Prostate gland (tissue), 2 donors: ENCODE data around the gene KCNG2. TPM values are rescaled to one million over a fixed set of nuclear protein-coding genes. Genes with fewer than 3 reads are reported as not detected.

Experiments used
- DNase-seq: peaks from one replicate; pipeline ENCODE4 v3.0.0-alpha.2; 2019; ENCODE audit warnings: low spot score
- H3K27ac ChIP-seq, 2 donors: fragments of 200-600 bp; sonication (generic); 2 replicates each; pipeline ENCODE4 v1.5.1; 2017 to 2019
- H3K27me3 ChIP-seq: fragments of 200-600 bp; sonication (generic); replicated peaks from 2 replicates; pipeline ENCODE4 v1.5.1; 2019; ENCODE audit not compliant: insufficient read depth
- H3K36me3 ChIP-seq, 2 donors: fragments of 200-600 bp; sonication (generic); 1 replicate in 1 of 2; 2 replicates in 1 of 2; pipeline versions ENCODE4 v1.5.1 to v1.8.1; 2017 to 2019
- H3K4me1 ChIP-seq: fragments of 200-600 bp; sonication (generic); replicated peaks from 2 replicates; pipeline ENCODE4 v1.5.1; 2019
- H3K4me3 ChIP-seq, 2 donors: fragments of 200-600 bp; sonication (generic); 2 replicates each; pipeline ENCODE4 v1.5.1; 2017 to 2019
- H3K9me3 ChIP-seq: fragments of 200-600 bp; sonication (generic); 2 replicates; pipeline ENCODE4 v1.5.1; 2017
- POLR2A ChIP-seq: fragments of 450-650 bp; IDR thresholded peaks from one replicate; pipeline ENCODE4 v1.6.1; 2016; ENCODE audit warnings: antibody characterized with exemption, mild to moderate bottlenecking
- POLR2AphosphoS5 ChIP-seq: sonication (generic); formaldehyde crosslinking; IDR thresholded peaks from one replicate; pipeline ENCODE4 v1.6.1; 2017; ENCODE audit warnings: antibody characterized with exemption
- WGBS: methylation state at CpG from one replicate; pipeline ENCODE4 v1.1.5; 2018; 5-methylcytosine and 5-hydroxymethylcytosine counted together
- intact Hi-C: fragments of 100-400 bp; cut with DNase I; formaldehyde crosslinking; loops from one replicate; pipeline ENCODE4 v1.14.2; 2022
- total RNA-seq, 2 donors: library from RNA; depleted of rRNA; stranded (reverse); fragments of >200 nt; gene quantifications; one replicate each; pipeline ENCODE4 v1.1.0, GENCODE V29; 2016
- TF ChIP-seq, protein P1 (sequence below), 4 experiments: fragments of 200-600 bp in 2 of 4; fragments of 450-650 bp in 2 of 4; sonication (generic) in 2 of 4; IDR thresholded peaks; 1 replicate in 3 of 4; 2 replicates in 1 of 4; pipeline ENCODE4 v1.5.1; 2016 to 2019; ENCODE audit warnings: antibody characterized with exemption in 4 of 4, mild to moderate bottlenecking in 2 of 4, moderate library complexity in 2 of 4

The KCNG2 gene
- total RNA-seq, 2 donors from 2014 or later = 3.7 TPM; not detected in 1

DNA sequence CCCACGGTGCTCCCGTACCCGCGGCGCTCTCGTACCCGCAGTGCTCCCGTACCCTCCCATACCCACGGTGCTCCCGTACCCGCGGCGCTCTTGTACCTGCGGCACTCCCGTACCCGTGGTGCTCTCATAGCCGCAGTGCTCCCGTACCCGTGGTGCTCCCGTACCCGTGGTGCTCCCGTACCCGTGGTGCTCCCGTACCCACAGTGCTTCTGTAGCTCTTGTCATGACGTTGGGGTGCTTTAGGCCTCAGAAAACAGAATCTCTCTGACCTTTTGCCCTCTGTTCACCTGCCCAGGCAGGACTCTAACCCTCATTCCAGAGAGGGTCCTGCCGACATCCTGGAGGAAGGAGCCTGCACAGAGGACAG lies 118.4 kb downstream of the KCNG2 start:
- WGBS = 80% methylated on average over 26 of the region's 26 CpGs
- H3K4me1 ChIP-seq = no peaks in the 10 kb centered on the region
- DNase-seq = no peak
- no peak overlapping the region for H3K4me3 ChIP-seq
- TF ChIP-seq POLR2AphosphoS5 (no peak), POLR2A (no peak)
- TF ChIP-seq, protein P1, sequence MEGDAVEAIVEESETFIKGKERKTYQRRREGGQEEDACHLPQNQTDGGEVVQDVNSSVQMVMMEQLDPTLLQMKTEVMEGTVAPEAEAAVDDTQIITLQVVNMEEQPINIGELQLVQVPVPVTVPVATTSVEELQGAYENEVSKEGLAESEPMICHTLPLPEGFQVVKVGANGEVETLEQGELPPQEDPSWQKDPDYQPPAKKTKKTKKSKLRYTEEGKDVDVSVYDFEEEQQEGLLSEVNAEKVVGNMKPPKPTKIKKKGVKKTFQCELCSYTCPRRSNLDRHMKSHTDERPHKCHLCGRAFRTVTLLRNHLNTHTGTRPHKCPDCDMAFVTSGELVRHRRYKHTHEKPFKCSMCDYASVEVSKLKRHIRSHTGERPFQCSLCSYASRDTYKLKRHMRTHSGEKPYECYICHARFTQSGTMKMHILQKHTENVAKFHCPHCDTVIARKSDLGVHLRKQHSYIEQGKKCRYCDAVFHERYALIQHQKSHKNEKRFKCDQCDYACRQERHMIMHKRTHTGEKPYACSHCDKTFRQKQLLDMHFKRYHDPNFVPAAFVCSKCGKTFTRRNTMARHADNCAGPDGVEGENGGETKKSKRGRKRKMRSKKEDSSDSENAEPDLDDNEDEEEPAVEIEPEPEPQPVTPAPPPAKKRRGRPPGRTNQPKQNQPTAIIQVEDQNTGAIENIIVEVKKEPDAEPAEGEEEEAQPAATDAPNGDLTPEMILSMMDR (IDR thresholded peaks at IDR 0.05) = no peak
- intact Hi-C loops = no loop called here
- H3K27ac ChIP-seq = no peak overlapping the region
- H3K36me3 ChIP-seq = no peaks in the 10 kb centered on the region
- no peaks in the 10 kb centered on the region for H3K9me3 ChIP-seq
- H3K27me3 ChIP-seq = no peaks in the 10 kb centered on the region

DNA sequence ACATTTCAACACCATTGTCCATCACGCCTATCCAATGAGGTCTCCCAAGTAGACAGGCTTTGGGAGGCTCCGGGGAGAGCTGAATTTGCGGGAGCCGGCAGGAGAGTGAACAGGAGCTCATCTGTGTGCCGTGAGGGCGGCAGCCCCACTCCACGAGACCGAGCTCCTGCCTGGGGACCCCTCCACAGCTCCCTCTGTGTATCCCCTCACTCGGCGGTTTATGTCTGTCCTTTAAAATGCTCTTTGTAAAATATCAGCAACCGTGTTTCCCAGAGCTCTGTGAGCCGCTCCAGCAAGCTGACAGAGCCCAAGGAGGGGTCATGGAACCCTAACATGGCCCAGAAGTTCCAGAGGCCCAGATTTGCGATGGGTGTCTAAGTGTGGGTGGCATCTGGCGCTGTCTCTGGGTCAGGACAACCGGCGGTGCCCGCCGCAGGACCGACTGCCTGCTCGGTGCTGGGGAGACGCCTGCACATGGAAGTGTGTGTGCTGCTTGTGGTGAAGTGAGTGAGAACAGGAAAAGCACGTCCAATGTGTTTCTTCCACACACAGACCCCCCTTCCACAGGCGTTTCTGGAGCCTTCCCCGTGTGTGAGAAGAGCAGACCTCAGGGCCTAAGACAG lies 118.9 kb downstream of the KCNG2 start:
- H3K27me3 ChIP-seq = no peaks in the 10 kb centered on the region
- H3K9me3 ChIP-seq = no peaks in the 10 kb centered on the region
- no peak overlapping the region for H3K27ac ChIP-seq
- WGBS = 98% methylated on average over 24 of the region's 24 CpGs
- intact Hi-C loops = no loop called here
- no peak for TF ChIP-seq POLR2AphosphoS5
- TF ChIP-seq POLR2A = no peak
- TF ChIP-seq, protein P1 (IDR thresholded peaks at IDR 0.05) = no peak
- H3K36me3 ChIP-seq = no peaks in the 10 kb centered on the region
- DNase-seq = peak; percentile 2
- no peaks in the 10 kb centered on the region for H3K4me1 ChIP-seq
- no peak overlapping the region for H3K4me3 ChIP-seq

DNA sequence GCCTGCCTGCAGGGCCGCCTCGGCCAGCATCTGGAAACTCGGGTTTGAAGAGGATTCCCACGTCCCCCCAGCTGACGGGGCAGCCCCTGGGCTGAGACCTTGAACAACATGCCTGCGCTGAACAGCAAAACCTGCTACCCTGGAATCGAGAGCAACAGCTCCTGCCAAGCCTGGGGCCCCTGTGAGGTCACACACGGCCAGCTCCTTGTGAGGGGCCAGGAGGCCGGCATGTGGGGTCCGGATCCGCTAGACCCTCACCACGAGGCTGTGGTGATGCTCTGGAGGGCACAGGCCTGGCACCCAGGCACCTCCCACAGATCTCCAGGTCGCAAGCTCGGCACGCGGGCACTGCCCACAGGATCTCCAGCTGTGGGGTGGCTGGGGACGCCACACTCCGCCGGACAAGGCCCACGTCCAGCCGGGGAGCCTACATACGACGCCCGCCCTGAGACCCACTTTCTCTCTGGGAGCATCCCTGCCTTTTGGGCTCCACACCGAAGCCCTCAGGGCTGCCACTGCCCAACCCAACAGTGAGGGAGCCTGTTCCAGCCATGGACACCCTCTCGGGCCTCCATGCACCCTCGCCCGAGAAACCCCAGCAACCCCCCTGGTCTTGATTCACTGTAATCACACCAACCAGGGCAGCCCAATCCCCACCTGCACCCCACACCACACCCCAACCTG lies 119.6 kb downstream of the KCNG2 start:
- Histone ChIP-seq H3K9me3 (no peaks in the 10 kb centered on the region), H3K4me1 (no peaks in the 10 kb centered on the region), H3K4me3 (no peak overlapping the region), H3K27me3 (no peaks in the 10 kb centered on the region), H3K27ac (no peak overlapping the region), H3K36me3 (no peaks in the 10 kb centered on the region)
- intact Hi-C loops = no loop called here
- TF ChIP-seq POLR2AphosphoS5 (no peak), POLR2A (no peak)
- TF ChIP-seq, protein P1 (IDR thresholded peaks at IDR 0.05) = no peak
- WGBS = 95% methylated on average over 28 of the region's 28 CpGs
- peak; percentile 3 for DNase-seq

DNA sequence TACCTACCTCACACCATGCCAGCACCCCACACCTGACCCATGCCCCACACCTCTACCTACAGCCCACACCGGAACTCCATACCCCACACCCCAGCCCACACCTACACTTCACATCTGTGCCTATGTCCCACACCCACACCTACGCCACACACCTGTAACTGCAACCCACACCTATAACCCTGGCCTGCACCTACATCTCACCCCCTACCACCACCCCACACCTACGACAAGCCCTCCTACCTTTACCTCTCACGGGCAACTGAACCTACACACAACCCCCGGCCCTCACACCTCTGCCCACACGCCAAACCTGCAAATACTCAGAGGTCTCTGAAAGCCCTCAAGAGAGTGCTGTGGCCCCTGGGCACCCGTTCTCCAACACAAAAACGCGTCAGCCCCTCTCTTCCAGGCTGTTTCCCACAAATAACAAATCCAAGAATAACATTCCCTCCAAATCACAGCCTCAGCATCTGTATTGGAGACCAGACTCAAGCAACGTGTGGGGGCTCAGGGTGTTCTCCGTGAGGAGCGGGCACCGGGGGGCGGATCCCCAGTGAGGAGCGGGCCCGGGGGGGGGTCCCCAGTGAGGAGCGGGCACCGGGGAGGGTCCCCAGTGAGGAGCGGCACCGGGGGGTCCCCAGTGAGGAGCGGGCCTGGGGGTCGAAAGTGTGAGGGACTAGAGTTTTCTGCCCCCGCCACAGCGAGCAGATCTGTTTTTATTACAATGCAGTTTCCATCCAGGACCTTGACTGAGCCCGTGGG lies 120.3 kb downstream of the KCNG2 start:
- intact Hi-C loops = no loop called here
- no peaks in the 10 kb centered on the region for H3K9me3 ChIP-seq
- 97% methylated on average over 25 of the region's 25 CpGs for WGBS
- TF ChIP-seq, protein P1 (IDR thresholded peaks at IDR 0.05) = no peak
- TF ChIP-seq POLR2AphosphoS5 (no peak), POLR2A (no peak)
- H3K36me3 ChIP-seq = no peaks in the 10 kb centered on the region
- no peaks in the 10 kb centered on the region for H3K27me3 ChIP-seq
- no peaks in the 10 kb centered on the region for H3K4me1 ChIP-seq
- DNase-seq = peak; percentile 2
- no peak overlapping the region for H3K27ac ChIP-seq
- H3K4me3 ChIP-seq = no peak overlapping the region
